HG03103 (cell line): ENCODE measurements around the gene SAP30.

ENCODE experiments used
- ATAC-seq: cut with Tn5 transposase; IDR thresholded peaks from one replicate; pipeline ENCODE4 v1.9.1; 2021; ENCODE audit warnings: low read depth; ENCODE audit not compliant: unreplicated experiment

Gene SAP30

DNA sequence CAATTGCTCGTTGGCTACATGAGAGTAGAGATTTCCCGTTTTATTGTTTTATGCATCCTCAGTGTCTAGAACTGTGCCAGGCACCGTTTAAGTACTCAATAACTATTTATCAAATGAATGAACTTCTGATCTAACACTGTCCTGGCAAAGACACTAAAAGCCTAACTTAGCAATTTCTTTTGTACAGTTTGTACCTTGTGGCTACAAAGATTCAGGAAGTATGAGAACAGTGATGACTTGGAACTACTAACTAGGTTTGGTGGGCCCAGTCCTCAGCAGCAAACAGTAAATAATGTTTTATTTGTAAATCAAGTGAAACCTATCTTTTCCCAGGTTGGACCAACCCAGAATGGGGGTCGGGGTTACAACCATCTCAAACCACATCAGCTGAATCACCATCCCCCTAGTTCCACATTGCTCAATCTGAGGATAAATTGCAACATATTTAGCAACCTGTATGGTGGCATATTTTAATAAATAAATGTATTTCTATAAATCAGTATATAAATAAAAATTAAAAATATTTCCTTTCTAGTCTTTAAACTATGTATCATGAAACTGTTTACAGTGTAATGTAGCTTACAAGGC, 40.4 kb downstream of the SAP30 start:
- no peak for ATAC-seq

DNA sequence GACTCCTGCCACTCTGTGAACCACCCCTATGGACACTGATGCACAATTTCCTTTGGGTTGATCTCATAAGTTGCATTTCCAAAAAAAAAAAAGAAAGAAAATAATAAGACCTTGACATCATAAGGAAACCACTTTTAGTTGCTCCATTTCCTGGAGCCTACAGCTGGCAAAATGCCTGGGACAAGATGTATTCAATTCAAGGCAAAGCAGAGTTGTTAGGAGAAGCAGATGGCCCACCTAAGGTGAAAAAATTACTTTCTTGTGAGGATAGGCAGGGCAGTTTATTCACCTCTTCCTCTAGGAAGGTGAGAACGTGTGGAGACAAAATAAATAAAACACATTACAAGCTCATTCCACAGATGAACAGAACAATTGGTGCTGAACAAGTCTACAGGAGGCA, 42.3 kb downstream of the SAP30 start:
- ATAC-seq, result no peak

DNA sequence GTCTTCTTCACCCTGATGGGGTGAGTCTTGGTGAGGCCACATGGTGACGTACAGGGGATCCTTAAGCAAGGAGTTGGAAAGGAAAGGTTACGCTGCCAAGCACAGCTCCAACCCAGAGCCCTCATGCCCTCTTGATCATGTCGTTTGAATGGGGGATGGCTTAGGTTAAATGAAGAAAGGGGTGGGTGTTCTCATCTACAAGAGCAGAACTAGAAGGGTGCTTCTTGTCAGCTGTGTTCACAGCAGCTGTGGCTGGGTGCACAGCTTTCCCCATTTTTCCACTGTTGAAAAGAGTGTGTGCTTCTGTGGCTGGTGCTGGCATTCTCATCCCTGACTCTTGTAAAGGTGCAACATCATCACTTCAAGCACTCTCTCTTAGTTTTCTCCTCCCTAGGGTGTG, 43.7 kb downstream of the SAP30 start:
- ATAC-seq, result no peak

DNA sequence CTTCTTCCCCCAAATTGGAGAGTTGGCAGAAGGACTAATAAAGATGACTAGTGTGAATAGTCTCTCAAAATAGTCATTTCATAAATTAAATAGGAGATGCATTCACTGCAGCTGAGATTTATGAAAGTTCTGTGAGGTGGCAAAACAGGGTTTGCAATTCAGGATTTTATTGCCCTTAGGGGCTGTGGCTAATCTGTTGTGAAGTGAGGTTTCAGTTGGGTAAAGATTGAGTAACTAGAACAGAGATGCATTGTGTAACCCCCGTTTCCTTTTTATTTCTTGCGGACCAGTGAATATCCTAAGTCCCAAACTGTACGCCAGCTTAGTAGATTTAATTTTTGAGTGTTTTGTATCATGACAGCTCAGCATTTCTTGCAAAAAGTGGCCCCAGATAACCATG, 44.3 kb downstream of the SAP30 start:
- no peak for ATAC-seq

DNA sequence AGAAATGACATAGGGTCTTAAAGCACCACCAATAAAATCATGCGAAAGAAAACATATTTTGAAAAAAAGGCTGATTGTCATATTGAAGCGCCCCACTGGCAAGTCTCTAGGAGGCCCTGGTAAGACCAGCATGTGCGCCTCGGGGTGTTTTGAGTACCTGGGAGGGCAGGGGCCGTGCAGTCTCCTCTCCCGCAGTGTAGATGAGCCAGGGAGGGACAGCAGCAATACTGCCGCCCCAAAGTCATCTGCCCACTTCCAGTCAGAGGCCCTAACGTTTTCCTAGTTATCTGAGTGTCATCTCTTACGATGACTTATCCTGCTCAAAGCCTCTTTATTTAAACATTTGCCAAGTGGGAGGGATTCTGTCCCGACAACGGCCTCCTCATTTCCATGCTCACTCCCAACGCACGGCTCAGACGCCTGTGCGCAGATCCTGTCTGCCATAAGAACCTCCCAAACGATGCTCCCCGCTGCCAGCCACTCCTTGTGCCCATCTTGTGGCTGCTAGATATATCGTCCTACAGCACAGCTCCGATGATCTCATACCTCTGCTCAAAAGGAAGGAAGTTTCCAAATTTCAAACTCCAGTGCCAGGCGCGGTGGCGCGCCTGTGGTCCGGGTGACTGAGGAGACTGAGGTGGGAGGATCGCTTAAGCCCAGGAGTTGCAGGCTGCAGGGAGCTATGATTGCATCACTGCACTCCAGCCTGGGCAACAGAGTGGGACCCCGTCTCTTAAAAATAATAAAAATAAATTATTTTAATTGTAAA, 45.3 kb downstream of the SAP30 start:
- ATAC-seq, result no peak

DNA sequence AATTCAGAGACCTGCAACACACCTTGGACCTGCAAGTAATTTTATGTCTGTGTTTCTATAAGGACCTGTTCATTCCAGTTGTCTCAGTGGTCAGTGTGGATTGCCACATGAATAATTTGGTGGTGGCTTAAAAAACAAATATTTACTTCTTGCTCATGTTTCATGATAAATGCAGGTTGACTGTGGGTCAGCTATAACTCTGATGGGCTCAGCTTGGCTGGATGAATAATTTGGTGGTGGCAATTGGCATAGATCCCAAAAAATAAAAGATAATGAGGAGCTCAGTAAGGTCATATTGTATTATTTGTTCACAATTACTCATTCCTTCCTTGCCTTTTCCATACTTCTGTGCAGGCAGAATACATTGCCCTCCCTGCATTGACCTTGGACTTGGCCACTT, 47.1 kb downstream of the SAP30 start:
- ATAC-seq, result no peak

DNA sequence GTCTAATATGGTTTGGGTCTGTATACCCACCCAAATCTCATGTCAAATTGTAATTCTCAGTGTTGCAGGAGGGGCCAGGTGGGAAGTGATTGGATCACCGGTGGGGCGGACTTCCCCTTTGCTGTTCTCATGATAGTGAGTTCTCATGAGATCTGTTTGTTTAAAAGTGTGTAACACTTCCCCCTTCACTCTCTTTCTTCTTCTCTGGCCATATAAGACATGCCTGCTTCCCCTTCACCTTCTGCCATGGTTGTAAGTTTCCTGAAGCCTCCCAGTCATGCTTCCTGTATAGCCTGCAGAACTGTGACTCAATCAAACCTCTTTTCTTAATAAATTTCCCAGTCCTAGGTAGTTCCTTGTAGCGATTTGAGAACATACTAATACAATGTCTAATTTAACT, 47.9 kb downstream of the SAP30 start:
- ATAC-seq, result no peak

DNA sequence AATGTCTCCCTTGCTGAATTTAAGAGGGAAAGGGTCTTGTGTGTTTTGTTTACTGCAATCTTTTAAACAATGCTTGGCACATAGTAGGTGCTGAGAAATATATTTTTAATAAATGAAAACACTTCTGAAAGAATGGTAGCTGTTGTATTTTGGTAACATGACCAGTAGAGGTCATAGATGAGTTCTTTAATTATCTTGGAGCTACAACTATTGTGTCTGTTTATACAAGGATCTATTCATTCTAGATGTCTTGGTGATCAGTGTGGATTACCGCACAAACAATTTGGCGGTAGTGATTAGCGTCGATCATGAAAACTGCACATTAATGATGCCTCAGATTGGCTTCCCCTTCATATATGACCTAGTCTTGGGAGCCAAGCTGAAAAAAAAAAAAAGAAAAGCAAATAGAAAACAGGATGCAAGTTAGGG, 49.6 kb downstream of the SAP30 start:
- ATAC-seq, result no peak

DNA sequence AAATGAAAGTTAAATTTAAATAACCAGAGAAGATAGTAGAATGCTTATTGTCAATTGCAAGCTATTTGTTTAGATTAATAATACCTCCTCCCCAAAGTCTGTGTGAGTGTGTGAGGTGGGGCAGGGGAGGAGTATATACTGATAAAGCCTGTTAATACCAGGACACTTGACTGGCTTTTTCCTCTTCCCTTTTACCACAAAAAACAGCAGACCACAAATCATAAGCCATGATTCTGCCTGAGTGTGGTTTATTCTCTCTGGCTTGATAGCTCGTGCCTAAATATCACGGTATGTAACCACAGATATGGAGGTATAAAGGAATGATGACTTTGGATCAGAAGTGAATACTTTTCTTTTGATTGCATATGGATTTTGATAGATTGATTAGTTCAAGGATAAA, 50.0 kb downstream of the SAP30 start:
- ATAC-seq, result no peak

DNA sequence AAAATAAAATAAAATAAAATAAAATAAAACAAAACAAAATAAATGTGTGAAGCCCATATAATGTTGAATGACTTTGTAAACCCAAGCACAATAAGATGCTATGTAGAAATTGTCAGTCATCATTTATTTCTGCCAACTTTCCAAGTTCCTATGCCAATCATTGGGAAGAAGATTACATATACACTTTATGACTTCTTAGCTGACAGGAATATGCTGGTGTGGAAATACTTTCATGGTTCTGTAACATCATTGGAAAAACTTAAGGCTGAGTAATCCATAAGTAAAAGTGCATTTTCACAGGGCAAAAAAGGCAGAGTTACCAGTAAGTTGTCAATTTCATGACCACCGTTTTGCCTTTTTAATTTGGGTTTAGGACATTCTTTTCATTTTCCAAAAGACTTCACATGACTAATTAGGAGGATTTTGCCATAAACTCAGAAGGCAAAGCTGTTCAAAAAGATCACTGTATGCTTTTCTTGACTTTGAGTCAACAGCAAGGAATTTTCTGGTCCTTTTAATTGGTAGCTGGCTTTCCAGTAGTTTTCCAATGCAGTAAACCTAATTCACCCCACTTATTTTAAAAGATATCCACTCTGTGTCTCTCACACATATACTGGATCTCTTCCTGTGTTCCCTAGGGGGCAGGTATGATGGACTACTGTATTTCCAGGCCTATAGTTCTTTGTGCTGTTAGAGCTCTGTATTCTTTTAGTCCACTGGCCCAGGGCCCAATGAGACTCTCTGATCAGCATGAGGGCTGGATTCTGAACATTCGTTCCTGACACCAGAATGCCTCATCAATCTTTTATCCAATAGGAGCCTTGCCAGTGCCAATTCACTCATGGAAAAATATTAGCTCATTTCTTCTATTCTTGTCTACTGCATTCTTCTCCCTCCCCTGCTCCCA, 54.4 kb downstream of the SAP30 start:
- no peak for ATAC-seq

DNA sequence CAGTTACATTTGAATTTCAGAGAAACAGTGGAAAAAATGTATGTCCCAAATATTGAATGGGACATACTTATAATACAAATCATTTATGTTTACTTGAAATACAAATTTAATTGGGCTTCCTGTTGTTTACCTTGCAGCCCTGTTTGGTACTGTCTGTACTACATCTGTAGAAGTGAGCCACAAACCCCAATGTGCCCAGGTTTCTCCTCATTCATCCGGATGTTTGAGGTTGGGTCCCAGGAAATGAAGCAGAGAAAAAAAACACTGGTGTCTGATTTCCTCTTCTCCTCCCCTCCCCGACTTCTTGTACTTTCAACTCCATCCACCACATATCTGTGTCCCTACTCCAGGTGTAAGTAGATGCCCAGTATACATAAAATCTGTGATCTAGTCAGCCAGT, 55.3 kb downstream of the SAP30 start:
- no peak for ATAC-seq
